Measurements from ENCODE around the gene BTN3A1. TPM values are rescaled to one million over a fixed set of nuclear protein-coding genes. Genes with fewer than 3 reads are reported as not detected.

BTN3A1 gene
- total and polyA plus RNA-seq, 2 experiments from 2014 or later: 12.9 to 18.4 TPM

- WGBS (ENCODE audit: low lambda C conversion rate, missing lambda C conversion rate): 90% methylated on average over 5 of the region's 5 CpGs
These were observed 40.5 kb upstream of the BTN3A1 start for GRCh38 chr6:26361544-26361943.

GRCh38 chr6:26362093-26362835 is 39.8 kb upstream of the BTN3A1 start:
- H3K9me2 ChIP-seq (replicated peaks; ENCODE audit: insufficient read depth): no peaks in the 10 kb centered on the region
- TF ChIP-seq EZH2 (IDR thresholded peaks at IDR 0.05; ENCODE audit: borderline replicate concordance): no peak
- TF ChIP-seq CTCF (IDR thresholded peaks at IDR 0.05; ENCODE audit: poor library complexity): no peak
- no peak for TF ChIP-seq EZH2phosphoT487 (IDR thresholded peaks at IDR 0.05; ENCODE audit: low read depth, severe bottlenecking, unreplicated experiment)

More at GRCh38 chr6:26361544-26361943, 40.5 kb upstream of the BTN3A1 start:
- Histone ChIP-seq H3K4me3 (no peak overlapping the region), H3K9me2 (replicated peaks; ENCODE audit: insufficient read depth) (no peaks in the 10 kb centered on the region), H3K79me2 (peaks cover 5% of the 10 kb centered on the region), H3K27me3 (no peaks in the 10 kb centered on the region), H4K20me1 (ENCODE audit: insufficient read depth, poor library complexity, severe bottlenecking) (no peaks in the 10 kb centered on the region), H2AFZ (no peak overlapping the region), H3K9me3 (ENCODE audit: low read depth) (no peaks in the 10 kb centered on the region), H3K36me3 (replicated peaks; ENCODE audit: insufficient read depth, low read depth) (no peaks in the 10 kb centered on the region), H3K4me1 (ENCODE audit: insufficient read depth) (peaks cover 7% of the 10 kb centered on the region), H3K4me2 (no peak overlapping the region), H3K27ac (no peak overlapping the region)
- TF ChIP-seq EZH2phosphoT487 (IDR thresholded peaks at IDR 0.05; ENCODE audit: low read depth, severe bottlenecking, unreplicated experiment): no peak
- no peak for TF ChIP-seq CTCF (IDR thresholded peaks at IDR 0.05; ENCODE audit: poor library complexity)
- no peak for TF ChIP-seq EZH2 (IDR thresholded peaks at IDR 0.05; ENCODE audit: borderline replicate concordance)
- no peak for DNase-seq (ENCODE audit: low spot score)

GRCh38 chr6:26362836-26363220 is 39.2 kb upstream of the BTN3A1 start:
- Histone ChIP-seq H3K4me1 (ENCODE audit: insufficient read depth) (peaks cover 7% of the 10 kb centered on the region), H3K27me3 (no peaks in the 10 kb centered on the region), H3K4me2 (no peak overlapping the region), H4K20me1 (ENCODE audit: insufficient read depth, poor library complexity, severe bottlenecking) (no peaks in the 10 kb centered on the region), H3K9me2 (replicated peaks; ENCODE audit: insufficient read depth) (no peaks in the 10 kb centered on the region), H3K36me3 (replicated peaks; ENCODE audit: insufficient read depth, low read depth) (no peaks in the 10 kb centered on the region), H3K27ac (no peak overlapping the region), H3K79me2 (peaks cover 6% of the 10 kb centered on the region), H3K9me3 (ENCODE audit: low read depth) (no peaks in the 10 kb centered on the region), H2AFZ (no peak overlapping the region), H3K4me3 (no peak overlapping the region)
- no peak for TF ChIP-seq EZH2 (IDR thresholded peaks at IDR 0.05; ENCODE audit: borderline replicate concordance)
- TF ChIP-seq EZH2phosphoT487 (IDR thresholded peaks at IDR 0.05; ENCODE audit: low read depth, severe bottlenecking, unreplicated experiment): no peak
- TF ChIP-seq CTCF (IDR thresholded peaks at IDR 0.05; ENCODE audit: poor library complexity): no peak
- DNase-seq (ENCODE audit: low spot score): no peak
- 94% methylated on average over 3 of the region's 3 CpGs for WGBS (ENCODE audit: low lambda C conversion rate, missing lambda C conversion rate)

More at GRCh38 chr6:26362093-26362835, 39.8 kb upstream of the BTN3A1 start:
- H4K20me1 ChIP-seq (ENCODE audit: insufficient read depth, poor library complexity, severe bottlenecking): no peaks in the 10 kb centered on the region
- H3K4me1 ChIP-seq (ENCODE audit: insufficient read depth): peaks cover 7% of the 10 kb centered on the region
- H3K9me3 ChIP-seq (ENCODE audit: low read depth): no peaks in the 10 kb centered on the region
- H3K4me3 ChIP-seq: no peak overlapping the region
- no peaks in the 10 kb centered on the region for H3K27me3 ChIP-seq
- peaks cover 6% of the 10 kb centered on the region for H3K79me2 ChIP-seq
- H3K27ac ChIP-seq: no peak overlapping the region
- H3K4me2 ChIP-seq: no peak overlapping the region
- H2AFZ ChIP-seq: no peak overlapping the region
- 79% methylated on average over 9 of the region's 9 CpGs for WGBS (ENCODE audit: low lambda C conversion rate, missing lambda C conversion rate)
- DNase-seq (ENCODE audit: low spot score): no peak
- no peaks in the 10 kb centered on the region for H3K36me3 ChIP-seq (replicated peaks; ENCODE audit: insufficient read depth, low read depth)
